Upper lobe of left lung (tissue), 4 donors: ENCODE results near the gene SDK2.

Experiments
- CTCF ChIP-seq, 6 experiments: fragments of 450-650 bp in 4 of 6; fragments of 200-600 bp in 2 of 6; sonication (generic) in 2 of 6; IDR thresholded peaks; one replicate each; pipeline ENCODE4 v1.5.1; 2016 to 2019; ENCODE audit warnings: antibody characterized with exemption in 6 of 6
- POLR2AphosphoS5 ChIP-seq, 2 donors: sonication (generic); formaldehyde crosslinking; IDR thresholded peaks; one replicate each; pipeline ENCODE4 v1.5.1; 2017; ENCODE audit warnings: antibody characterized with exemption in 2 of 2

- TF ChIP-seq CTCF (IDR thresholded peaks at IDR 0.05) (no peak), POLR2AphosphoS5 (IDR thresholded peaks at IDR 0.05) (no peak)
Measured at GRCh38 chr17:73446617-73447016, 197.6 kb downstream of the SDK2 start.
